OCI-LY1 (cell line): ENCODE data around the gene ZNF675.

Source experiments
- H2AFZ ChIP-seq: fragments of 200-600 bp; sonication (generic), shearing (Covaris generic); 2 replicates; pipeline ENCODE4 v1.6.0; 2014; ENCODE audit warnings: antibody characterized with exemption, mild to moderate bottlenecking, low read length
- H3F3A ChIP-seq: fragments of 200-600 bp; sonication (generic), shearing (Covaris generic); 2 replicates; pipeline ENCODE4 v1.6.0; 2014; ENCODE audit warnings: mild to moderate bottlenecking, antibody characterized with exemption, low read length, moderate library complexity; ENCODE audit not compliant: insufficient read depth
- H3K27ac ChIP-seq: fragments of 200-600 bp; sonication (generic); 2 replicates; pipeline ENCODE4 v1.5.1; 2014; ENCODE audit warnings: low read length, mixed run types, mild to moderate bottlenecking, low read depth; ENCODE audit not compliant: poor library complexity, severe bottlenecking
- H3K27me3 ChIP-seq: fragments of 200-600 bp; sonication (generic); 2 replicates; pipeline ENCODE4 v1.6.0; 2014; ENCODE audit warnings: antibody characterized with exemption, mild to moderate bottlenecking, low read length, moderate library complexity; ENCODE audit not compliant: insufficient read depth
- H3K36me3 ChIP-seq: fragments of 200-600 bp; sonication (generic); 2 replicates; pipeline ENCODE4 v1.6.1; 2014; ENCODE audit warnings: mild to moderate bottlenecking, antibody characterized with exemption, low read length, moderate library complexity, mixed read lengths; ENCODE audit not compliant: insufficient read depth
- H3K4me1 ChIP-seq: fragments of 200-600 bp; sonication (generic); 2 replicates; pipeline ENCODE4 v1.5.1; 2014; ENCODE audit warnings: mild to moderate bottlenecking, low read length, moderate library complexity; ENCODE audit not compliant: insufficient read depth, severe bottlenecking
- H3K4me2 ChIP-seq: fragments of 200-600 bp; sonication (generic), shearing (Covaris generic); 2 replicates; pipeline ENCODE4 v1.6.1; 2014; ENCODE audit warnings: low read length
- H3K4me3 ChIP-seq: fragments of 200-600 bp; sonication (generic); 2 replicates; pipeline ENCODE4 v1.5.1; 2014; ENCODE audit warnings: low read length, low read depth, mild to moderate bottlenecking, mixed read lengths; ENCODE audit not compliant: poor library complexity, severe bottlenecking
- H3K79me2 ChIP-seq: fragments of 200-600 bp; shearing (Covaris generic); 2 replicates; pipeline ENCODE4 v1.6.1; 2016; ENCODE audit warnings: mixed run types, low read length, mixed read lengths; ENCODE audit not compliant: insufficient read depth
- H3K9ac ChIP-seq: fragments of 200-600 bp; sonication (generic), shearing (Covaris generic); 2 replicates; pipeline ENCODE4 v1.6.1; 2014; ENCODE audit warnings: mild to moderate bottlenecking, low read length, mixed read lengths
- H3K9me2 ChIP-seq: fragments of 200-600 bp; sonication (generic), shearing (Covaris generic); 2 replicates; pipeline ENCODE4 v1.6.1; 2014; ENCODE audit warnings: low read depth, mild to moderate bottlenecking, low read length, mixed read lengths
- H3K9me3 ChIP-seq: fragments of 200-600 bp; shearing (Covaris generic); 2 replicates; pipeline ENCODE4 v1.6.1; 2014; ENCODE audit warnings: low read length, mixed read lengths
- H4K20me1 ChIP-seq: fragments of 200-600 bp; sonication (generic), shearing (Covaris generic); 2 replicates; pipeline ENCODE4 v1.6.0; 2016; ENCODE audit warnings: mild to moderate bottlenecking, low read length; ENCODE audit not compliant: insufficient read depth
- EZH2 ChIP-seq: fragments of 200-600 bp; sonication (generic), shearing (Covaris generic); IDR thresholded peaks from 2 replicates; pipeline ENCODE4 v1.8.0; 2017; ENCODE audit warnings: borderline replicate concordance, mixed run types, mild to moderate bottlenecking, antibody characterized with exemption, low read length, moderate library complexity, mixed read lengths
- TF ChIP-seq, protein P1 (sequence below): fragments of 200-600 bp; sonication (generic), shearing (Covaris generic); IDR thresholded peaks from 2 replicates; pipeline ENCODE4 v1.5.1; 2017; ENCODE audit warnings: mild to moderate bottlenecking, antibody characterized with exemption, low read length, moderate library complexity, mixed read lengths

Gene ZNF675

DNA sequence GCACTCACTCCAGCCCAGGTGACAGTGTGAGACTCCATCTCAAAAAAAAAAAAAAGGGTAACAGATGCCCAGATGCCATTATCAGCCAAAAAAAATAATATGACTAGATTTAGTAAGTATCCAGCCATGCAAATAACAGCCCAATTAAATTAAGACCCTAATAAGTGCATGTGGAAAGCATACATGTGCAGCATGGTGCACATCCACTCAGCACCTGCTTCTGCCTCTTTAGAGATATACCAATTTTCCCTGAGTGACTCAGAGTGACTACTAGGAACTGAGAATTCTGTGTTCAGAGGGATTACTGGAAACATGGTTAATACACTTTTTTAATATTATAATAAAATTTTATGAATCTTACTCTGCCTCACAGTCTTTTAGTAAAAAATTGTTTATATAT, 29.8 kb upstream of the ZNF675 start:
- Histone ChIP-seq H3K27me3 (no peaks in the 10 kb centered on the region), H3K27ac (no peak overlapping the region), H3K9ac (no peak overlapping the region), H3K9me2 (no peaks in the 10 kb centered on the region), H3K4me2 (no peak overlapping the region), H3K4me3 (no peak overlapping the region), H3F3A (no peaks in the 10 kb centered on the region), H3K36me3 (no peaks in the 10 kb centered on the region), H3K79me2 (no peaks in the 10 kb centered on the region), H3K4me1 (no peaks in the 10 kb centered on the region), H3K9me3 (no peaks in the 10 kb centered on the region), H2AFZ (no peak overlapping the region), H4K20me1 (no peaks in the 10 kb centered on the region)
- TF ChIP-seq, protein P1, sequence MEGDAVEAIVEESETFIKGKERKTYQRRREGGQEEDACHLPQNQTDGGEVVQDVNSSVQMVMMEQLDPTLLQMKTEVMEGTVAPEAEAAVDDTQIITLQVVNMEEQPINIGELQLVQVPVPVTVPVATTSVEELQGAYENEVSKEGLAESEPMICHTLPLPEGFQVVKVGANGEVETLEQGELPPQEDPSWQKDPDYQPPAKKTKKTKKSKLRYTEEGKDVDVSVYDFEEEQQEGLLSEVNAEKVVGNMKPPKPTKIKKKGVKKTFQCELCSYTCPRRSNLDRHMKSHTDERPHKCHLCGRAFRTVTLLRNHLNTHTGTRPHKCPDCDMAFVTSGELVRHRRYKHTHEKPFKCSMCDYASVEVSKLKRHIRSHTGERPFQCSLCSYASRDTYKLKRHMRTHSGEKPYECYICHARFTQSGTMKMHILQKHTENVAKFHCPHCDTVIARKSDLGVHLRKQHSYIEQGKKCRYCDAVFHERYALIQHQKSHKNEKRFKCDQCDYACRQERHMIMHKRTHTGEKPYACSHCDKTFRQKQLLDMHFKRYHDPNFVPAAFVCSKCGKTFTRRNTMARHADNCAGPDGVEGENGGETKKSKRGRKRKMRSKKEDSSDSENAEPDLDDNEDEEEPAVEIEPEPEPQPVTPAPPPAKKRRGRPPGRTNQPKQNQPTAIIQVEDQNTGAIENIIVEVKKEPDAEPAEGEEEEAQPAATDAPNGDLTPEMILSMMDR, result no peak
- TF ChIP-seq EZH2, result no peak

GRCh38 chr19:23709347-23709746, 22.3 kb upstream of the ZNF675 start:
- no peaks in the 10 kb centered on the region for H3K36me3 ChIP-seq
- H3K27ac ChIP-seq, result no peak overlapping the region
- no peaks in the 10 kb centered on the region for H3K79me2 ChIP-seq
- no peaks in the 10 kb centered on the region for H4K20me1 ChIP-seq
- H3K9me3 ChIP-seq, result no peaks in the 10 kb centered on the region
- no peak for TF ChIP-seq EZH2
- TF ChIP-seq, protein P1, result no peak
- H3K4me3 ChIP-seq, result no peak overlapping the region
- no peaks in the 10 kb centered on the region for H3K9me2 ChIP-seq
- H3K4me2 ChIP-seq, result no peak overlapping the region
- no peaks in the 10 kb centered on the region for H3F3A ChIP-seq
- H3K4me1 ChIP-seq, result no peaks in the 10 kb centered on the region
- no peak overlapping the region for H2AFZ ChIP-seq
- H3K27me3 ChIP-seq, result no peaks in the 10 kb centered on the region
- no peak overlapping the region for H3K9ac ChIP-seq

DNA sequence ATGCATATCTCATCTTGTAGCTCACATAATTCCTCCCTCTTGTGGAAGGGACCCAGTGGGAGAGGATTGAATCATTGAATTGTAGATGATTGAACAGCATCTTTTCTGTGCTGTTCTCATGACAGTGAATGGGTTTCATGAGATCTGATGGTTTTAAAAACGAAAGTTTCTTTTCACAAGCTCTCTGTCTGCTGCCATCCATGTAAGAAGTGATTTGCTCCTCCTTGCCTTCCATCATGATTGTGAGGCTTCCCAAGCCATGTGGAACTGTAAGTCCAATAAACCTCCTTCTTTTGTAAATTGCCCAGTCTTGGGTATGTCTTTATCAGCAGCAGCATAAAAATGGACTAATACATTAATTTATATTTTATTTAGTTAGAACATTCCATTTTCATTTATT, 19.6 kb upstream of the ZNF675 start:
- H3K9ac ChIP-seq, result no peak overlapping the region
- H3K27ac ChIP-seq, result no peak overlapping the region
- H3F3A ChIP-seq, result no peaks in the 10 kb centered on the region
- H3K27me3 ChIP-seq, result no peaks in the 10 kb centered on the region
- no peaks in the 10 kb centered on the region for H3K4me1 ChIP-seq
- H3K36me3 ChIP-seq, result no peaks in the 10 kb centered on the region
- TF ChIP-seq, protein P1, result no peak
- TF ChIP-seq EZH2, result no peak
- no peaks in the 10 kb centered on the region for H3K79me2 ChIP-seq
- no peaks in the 10 kb centered on the region for H4K20me1 ChIP-seq
- H3K9me3 ChIP-seq, result no peaks in the 10 kb centered on the region
- H3K4me2 ChIP-seq, result no peak overlapping the region
- H3K9me2 ChIP-seq, result no peaks in the 10 kb centered on the region
- no peak overlapping the region for H3K4me3 ChIP-seq
- no peak overlapping the region for H2AFZ ChIP-seq
